ENCODE measurements around the gene FBL. TPM values are rescaled to one million over a fixed set of nuclear protein-coding genes. Genes with fewer than 3 reads are reported as not detected.

FBL gene
- total and polyA plus RNA-seq, 10 of the 15 experiments (the other 5 are each of a cell fraction or from before 2014, with no cell fraction given) = 156 to 1,083 (median 478) TPM

DNA sequence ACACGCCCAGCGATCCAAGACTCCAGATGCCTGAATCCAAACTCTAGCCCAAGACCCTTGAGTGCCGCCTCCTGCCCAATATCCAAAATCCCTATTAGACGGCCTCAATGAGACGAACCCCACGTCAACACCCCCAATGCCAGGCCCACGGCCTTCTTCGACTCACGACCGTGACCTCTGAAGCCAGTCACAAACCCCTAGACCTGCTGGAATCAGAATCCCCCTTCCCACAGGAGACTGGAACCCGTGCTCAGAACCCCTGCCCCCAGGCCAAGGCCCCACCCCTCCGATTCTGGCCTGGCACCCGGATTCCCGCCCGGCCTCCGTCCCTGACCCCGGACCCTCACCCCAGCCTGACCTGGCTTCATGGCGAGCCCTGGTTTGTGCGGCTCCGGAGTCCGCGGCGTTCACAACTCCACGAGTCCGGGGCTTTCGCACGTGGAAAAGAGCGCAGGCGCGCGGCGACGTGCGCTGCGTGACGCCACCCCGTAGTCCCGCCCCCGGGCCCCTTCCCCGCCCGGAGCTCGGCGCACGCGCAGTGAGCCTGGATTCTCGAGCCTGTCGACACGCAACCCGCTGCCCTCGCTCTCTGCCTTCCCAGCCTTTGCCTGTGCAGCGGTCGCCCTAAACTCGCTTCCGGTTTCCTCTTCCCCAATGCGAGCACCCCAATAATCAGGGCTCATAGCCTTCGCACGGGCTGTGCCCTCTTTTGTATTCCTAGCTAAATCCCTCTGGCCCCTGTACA lies at the start of gene FBL (continued):
- TF ChIP-seq, protein P1, sequence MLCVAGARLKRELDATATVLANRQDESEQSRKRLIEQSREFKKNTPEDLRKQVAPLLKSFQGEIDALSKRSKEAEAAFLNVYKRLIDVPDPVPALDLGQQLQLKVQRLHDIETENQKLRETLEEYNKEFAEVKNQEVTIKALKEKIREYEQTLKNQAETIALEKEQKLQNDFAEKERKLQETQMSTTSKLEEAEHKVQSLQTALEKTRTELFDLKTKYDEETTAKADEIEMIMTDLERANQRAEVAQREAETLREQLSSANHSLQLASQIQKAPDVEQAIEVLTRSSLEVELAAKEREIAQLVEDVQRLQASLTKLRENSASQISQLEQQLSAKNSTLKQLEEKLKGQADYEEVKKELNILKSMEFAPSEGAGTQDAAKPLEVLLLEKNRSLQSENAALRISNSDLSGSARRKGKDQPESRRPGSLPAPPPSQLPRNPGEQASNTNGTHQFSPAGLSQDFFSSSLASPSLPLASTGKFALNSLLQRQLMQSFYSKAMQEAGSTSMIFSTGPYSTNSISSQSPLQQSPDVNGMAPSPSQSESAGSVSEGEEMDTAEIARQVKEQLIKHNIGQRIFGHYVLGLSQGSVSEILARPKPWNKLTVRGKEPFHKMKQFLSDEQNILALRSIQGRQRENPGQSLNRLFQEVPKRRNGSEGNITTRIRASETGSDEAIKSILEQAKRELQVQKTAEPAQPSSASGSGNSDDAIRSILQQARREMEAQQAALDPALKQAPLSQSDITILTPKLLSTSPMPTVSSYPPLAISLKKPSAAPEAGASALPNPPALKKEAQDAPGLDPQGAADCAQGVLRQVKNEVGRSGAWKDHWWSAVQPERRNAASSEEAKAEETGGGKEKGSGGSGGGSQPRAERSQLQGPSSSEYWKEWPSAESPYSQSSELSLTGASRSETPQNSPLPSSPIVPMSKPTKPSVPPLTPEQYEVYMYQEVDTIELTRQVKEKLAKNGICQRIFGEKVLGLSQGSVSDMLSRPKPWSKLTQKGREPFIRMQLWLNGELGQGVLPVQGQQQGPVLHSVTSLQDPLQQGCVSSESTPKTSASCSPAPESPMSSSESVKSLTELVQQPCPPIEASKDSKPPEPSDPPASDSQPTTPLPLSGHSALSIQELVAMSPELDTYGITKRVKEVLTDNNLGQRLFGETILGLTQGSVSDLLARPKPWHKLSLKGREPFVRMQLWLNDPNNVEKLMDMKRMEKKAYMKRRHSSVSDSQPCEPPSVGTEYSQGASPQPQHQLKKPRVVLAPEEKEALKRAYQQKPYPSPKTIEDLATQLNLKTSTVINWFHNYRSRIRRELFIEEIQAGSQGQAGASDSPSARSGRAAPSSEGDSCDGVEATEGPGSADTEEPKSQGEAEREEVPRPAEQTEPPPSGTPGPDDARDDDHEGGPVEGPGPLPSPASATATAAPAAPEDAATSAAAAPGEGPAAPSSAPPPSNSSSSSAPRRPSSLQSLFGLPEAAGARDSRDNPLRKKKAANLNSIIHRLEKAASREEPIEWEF (IDR thresholded peaks at IDR 0.05; ENCODE audit: insufficient replicate concordance, low read depth, low read length) = peak; percentile 36
- TF ChIP-seq NR2C2 (IDR thresholded peaks at IDR 0.05; ENCODE audit: borderline replicate concordance, control insufficient read depth, insufficient read length, low read depth) (no peak), RELA (IDR thresholded peaks at IDR 0.05; ENCODE audit: borderline replicate concordance, partially characterized antibody) (peak; percentile 24), TCF7 (IDR thresholded peaks at IDR 0.05; ENCODE audit: borderline replicate concordance) (no peak), RAD51 (IDR thresholded peaks at IDR 0.05) (no peak), TAF1 (IDR thresholded peaks at IDR 0.05; ENCODE audit: borderline replicate concordance, low read depth, low read length) (peak; percentile 83), CHD2 (IDR thresholded peaks at IDR 0.05; ENCODE audit: borderline replicate concordance, low read depth, low read length) (no peak), NR2C1 (IDR thresholded peaks at IDR 0.05) (no peak), TCF12 (IDR thresholded peaks at IDR 0.05; ENCODE audit: low read depth, low read length) (0 out of 2 replicates have a peak, but pooled peaks have one; percentile 22), GABPA (IDR thresholded peaks at IDR 0.05; ENCODE audit: low read depth) (no peak), NFYB (IDR thresholded peaks at IDR 0.05; ENCODE audit: insufficient read depth, low read depth, low read length) (no peak), SMC3 (IDR thresholded peaks at IDR 0.05; ENCODE audit: borderline replicate concordance, low read length) (no peak), PAX8 (IDR thresholded peaks at IDR 0.05) (no peak), YBX1 (IDR thresholded peaks at IDR 0.05) (no peak), NFXL1 (IDR thresholded peaks at IDR 0.05; ENCODE audit: borderline replicate concordance) (no peak), GATAD2B (conservative IDR thresholded peaks at IDR 0.05; ENCODE audit: low read depth) (no peak; the same call in 1 of the 2 replicates), CHD1 (IDR thresholded peaks at IDR 0.05; ENCODE audit: low read depth, low read length) (no peak), EP300 (IDR thresholded peaks at IDR 0.05; ENCODE audit: borderline replicate concordance in 1 of 2, control insufficient read depth in 1 of 2, low read depth in 2 of 2, low read length in 2 of 2) (no peak), EGR1 (IDR thresholded peaks at IDR 0.05; ENCODE audit: borderline replicate concordance in 1 of 2, low read depth in 2 of 2, low read length in 2 of 2) (peak in 1 of 2 experiments; percentile 27; a peak in 1 of 3 replicates)
- TF ChIP-seq, protein P2, sequence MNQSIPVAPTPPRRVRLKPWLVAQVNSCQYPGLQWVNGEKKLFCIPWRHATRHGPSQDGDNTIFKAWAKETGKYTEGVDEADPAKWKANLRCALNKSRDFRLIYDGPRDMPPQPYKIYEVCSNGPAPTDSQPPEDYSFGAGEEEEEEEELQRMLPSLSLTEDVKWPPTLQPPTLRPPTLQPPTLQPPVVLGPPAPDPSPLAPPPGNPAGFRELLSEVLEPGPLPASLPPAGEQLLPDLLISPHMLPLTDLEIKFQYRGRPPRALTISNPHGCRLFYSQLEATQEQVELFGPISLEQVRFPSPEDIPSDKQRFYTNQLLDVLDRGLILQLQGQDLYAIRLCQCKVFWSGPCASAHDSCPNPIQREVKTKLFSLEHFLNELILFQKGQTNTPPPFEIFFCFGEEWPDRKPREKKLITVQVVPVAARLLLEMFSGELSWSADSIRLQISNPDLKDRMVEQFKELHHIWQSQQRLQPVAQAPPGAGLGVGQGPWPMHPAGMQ (IDR thresholded peaks at IDR 0.05; ENCODE audit: borderline replicate concordance) = no peak
- TF ChIP-seq, protein P3, sequence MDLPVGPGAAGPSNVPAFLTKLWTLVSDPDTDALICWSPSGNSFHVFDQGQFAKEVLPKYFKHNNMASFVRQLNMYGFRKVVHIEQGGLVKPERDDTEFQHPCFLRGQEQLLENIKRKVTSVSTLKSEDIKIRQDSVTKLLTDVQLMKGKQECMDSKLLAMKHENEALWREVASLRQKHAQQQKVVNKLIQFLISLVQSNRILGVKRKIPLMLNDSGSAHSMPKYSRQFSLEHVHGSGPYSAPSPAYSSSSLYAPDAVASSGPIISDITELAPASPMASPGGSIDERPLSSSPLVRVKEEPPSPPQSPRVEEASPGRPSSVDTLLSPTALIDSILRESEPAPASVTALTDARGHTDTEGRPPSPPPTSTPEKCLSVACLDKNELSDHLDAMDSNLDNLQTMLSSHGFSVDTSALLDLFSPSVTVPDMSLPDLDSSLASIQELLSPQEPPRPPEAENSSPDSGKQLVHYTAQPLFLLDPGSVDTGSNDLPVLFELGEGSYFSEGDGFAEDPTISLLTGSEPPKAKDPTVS (IDR thresholded peaks at IDR 0.05; ENCODE audit: low read depth, low read length) = no peak
- TF ChIP-seq, protein P4, sequence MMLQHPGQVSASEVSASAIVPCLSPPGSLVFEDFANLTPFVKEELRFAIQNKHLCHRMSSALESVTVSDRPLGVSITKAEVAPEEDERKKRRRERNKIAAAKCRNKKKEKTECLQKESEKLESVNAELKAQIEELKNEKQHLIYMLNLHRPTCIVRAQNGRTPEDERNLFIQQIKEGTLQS (IDR thresholded peaks at IDR 0.05; ENCODE audit: borderline replicate concordance, extremely low read depth, low read depth, low read length) = no peak

Data from GM12878 (cell line).